Gastrocnemius medialis (tissue), 4 donors: ENCODE data around the gene HYAL1. TPM values are rescaled to one million over a fixed set of nuclear protein-coding genes. Genes with fewer than 3 reads are reported as not detected.

ENCODE experiments used
- ATAC-seq, 2 donors: fragments of 150-250 bp; one replicate each; pipeline ENCODE4 v1.9.1; 2016
- DNase-seq, 2 donors: peaks; one replicate each; pipeline ENCODE4 v3.0.0-alpha.2; 2019
- H3K27ac ChIP-seq, 4 donors: fragments of 200-600 bp; sonication (generic); 1 replicate in 1 of 4; 2 replicates in 3 of 4; pipeline ENCODE4 v1.5.1; 2016 to 2018; ENCODE audit warnings: mild to moderate bottlenecking in 2 of 4, moderate library complexity in 1 of 4
- H3K27me3 ChIP-seq, 3 donors: fragments of 200-600 bp; sonication (generic) in 2 of 3; 1 replicate in 1 of 3; 2 replicates in 2 of 3; pipeline versions ENCODE4 v1.5.1 to v1.6.0; 2016 to 2019; ENCODE audit warnings: mild to moderate bottlenecking in 1 of 3, moderate library complexity in 1 of 3
- H3K36me3 ChIP-seq, 2 donors: fragments of 200-600 bp; sonication (generic) in 1 of 2; one replicate each; pipeline ENCODE4 v1.5.1; 2017 to 2018
- H3K4me1 ChIP-seq, 2 donors: fragments of 200-600 bp; sonication (generic) in 1 of 2; one replicate each; pipeline ENCODE4 v1.5.1; 2016 to 2017; ENCODE audit warnings: mild to moderate bottlenecking in 2 of 2
- H3K4me3 ChIP-seq, 4 donors: fragments of 200-600 bp; sonication (generic) in 3 of 4; 1 replicate in 1 of 4; 2 replicates in 3 of 4; pipeline ENCODE4 v1.5.1; 2016 to 2019; ENCODE audit warnings: mild to moderate bottlenecking in 2 of 4
- H3K9me3 ChIP-seq, 3 donors: fragments of 200-600 bp; sonication (generic) in 2 of 3; 1 replicate in 1 of 3; 2 replicates in 2 of 3; pipeline ENCODE4 v1.5.1; 2016 to 2019
- POLR2A ChIP-seq, 2 donors: fragments of 450-650 bp; IDR thresholded peaks; one replicate each; pipeline ENCODE4 v1.6.1; 2017; ENCODE audit warnings: antibody characterized with exemption in 2 of 2, mild to moderate bottlenecking in 2 of 2, moderate library complexity in 2 of 2
- in situ Hi-C, 4 donors: fragments of 200-750 bp; cut with MboI; loops; one replicate each; pipeline versions ENCODE4 v1.15.0 to v1.8.0; 2017; ENCODE audit warnings: low sequenced_read_pairs in 4 of 4
- intact Hi-C: fragments of 100-400 bp; cut with DNase I; formaldehyde crosslinking; loops from one replicate; pipeline ENCODE4 v1.15.1; 2023; ENCODE audit warnings: low total_unique reads
- total RNA-seq, 4 donors: library from RNA; depleted of rRNA; stranded (reverse); fragments of >200 nt; gene quantifications; one replicate each; pipeline versions ENCODE4 v1.1.0 to v1.2.3, GENCODE V29; 2016
- TF ChIP-seq, protein P1 (sequence below), 5 experiments: fragments of 450-650 bp in 3 of 5; fragments of 200-600 bp in 2 of 5; sonication (generic) in 2 of 5; IDR thresholded peaks in 4 of 5; conservative IDR thresholded peaks in 1 of 5; 1 replicate in 4 of 5; 2 replicates in 1 of 5; pipeline ENCODE4 v1.5.1; 2016 to 2019; ENCODE audit warnings: antibody characterized with exemption in 5 of 5, mild to moderate bottlenecking in 3 of 5, moderate library complexity in 3 of 5

Gene HYAL1
- total RNA-seq, 4 donors from 2014 or later: 3.6 to 14.6 (median 9.1) TPM

DNA sequence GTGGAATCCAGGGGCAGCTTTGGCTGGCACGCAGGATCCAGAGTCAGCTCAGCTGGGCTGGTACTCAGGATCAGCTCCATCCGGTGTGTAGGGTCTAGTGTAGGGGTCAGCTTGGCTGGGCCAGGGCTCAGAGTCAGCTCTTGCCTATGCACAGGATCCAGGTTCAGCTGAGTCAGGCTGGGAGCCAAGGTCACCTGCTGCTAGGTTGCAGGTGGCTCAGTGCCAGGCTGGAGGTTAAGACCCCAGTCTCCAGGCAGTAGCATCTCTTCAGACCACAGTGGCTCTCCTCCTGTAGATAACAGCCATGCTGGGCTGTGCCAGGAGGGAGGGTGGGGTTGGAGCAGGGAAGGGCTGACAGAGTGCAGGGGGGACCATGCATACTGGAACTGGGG, 6.0 kb downstream of the HYAL1 start:
- Histone ChIP-seq H3K27me3 (no peaks in the 10 kb centered on the region), H3K36me3 (peaks cover 0 to 5% of the 10 kb centered on the region in 2 donors), H3K9me3 (no peaks in the 10 kb centered on the region), H3K4me1 (peaks cover 34 to 46% of the 10 kb centered on the region in 2 donors), H3K27ac (no peak overlapping the region), H3K4me3 (no peak overlapping the region)
- in situ Hi-C loops (loop anchor here in 1 of 4 donors (25.0 kb wide), 1 partner anchor 360 kb away; the partner anchor contains the start of genes MON1A and RBM6), intact Hi-C loops (no loop called here)
- TF ChIP-seq POLR2A (IDR thresholded peaks at IDR 0.05): no peak
- TF ChIP-seq, protein P1, sequence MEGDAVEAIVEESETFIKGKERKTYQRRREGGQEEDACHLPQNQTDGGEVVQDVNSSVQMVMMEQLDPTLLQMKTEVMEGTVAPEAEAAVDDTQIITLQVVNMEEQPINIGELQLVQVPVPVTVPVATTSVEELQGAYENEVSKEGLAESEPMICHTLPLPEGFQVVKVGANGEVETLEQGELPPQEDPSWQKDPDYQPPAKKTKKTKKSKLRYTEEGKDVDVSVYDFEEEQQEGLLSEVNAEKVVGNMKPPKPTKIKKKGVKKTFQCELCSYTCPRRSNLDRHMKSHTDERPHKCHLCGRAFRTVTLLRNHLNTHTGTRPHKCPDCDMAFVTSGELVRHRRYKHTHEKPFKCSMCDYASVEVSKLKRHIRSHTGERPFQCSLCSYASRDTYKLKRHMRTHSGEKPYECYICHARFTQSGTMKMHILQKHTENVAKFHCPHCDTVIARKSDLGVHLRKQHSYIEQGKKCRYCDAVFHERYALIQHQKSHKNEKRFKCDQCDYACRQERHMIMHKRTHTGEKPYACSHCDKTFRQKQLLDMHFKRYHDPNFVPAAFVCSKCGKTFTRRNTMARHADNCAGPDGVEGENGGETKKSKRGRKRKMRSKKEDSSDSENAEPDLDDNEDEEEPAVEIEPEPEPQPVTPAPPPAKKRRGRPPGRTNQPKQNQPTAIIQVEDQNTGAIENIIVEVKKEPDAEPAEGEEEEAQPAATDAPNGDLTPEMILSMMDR (IDR thresholded peaks at IDR 0.05 in 4 of 5, conservative IDR thresholded peaks at IDR 0.05 in 1 of 5): no peak
- DNase-seq: no peak
- ATAC-seq: no peak

- ATAC-seq: no peak
- no peaks in the 10 kb centered on the region for H3K9me3 ChIP-seq
- H3K4me1 ChIP-seq: peaks cover 34 to 40% of the 10 kb centered on the region in 2 donors
- H3K36me3 ChIP-seq: peaks cover 0 to 5% of the 10 kb centered on the region in 2 donors
- no peaks in the 10 kb centered on the region for H3K27me3 ChIP-seq
- in situ Hi-C loops (loop anchor here in 1 of 4 donors (25.0 kb wide), 1 partner anchor 360 kb away; the partner anchor contains the start of genes MON1A and RBM6), intact Hi-C loops (no loop called here)
- no peak overlapping the region for H3K4me3 ChIP-seq
- H3K27ac ChIP-seq: no peak overlapping the region
- TF ChIP-seq POLR2A (IDR thresholded peaks at IDR 0.05): no peak
- TF ChIP-seq, protein P1 (IDR thresholded peaks at IDR 0.05 in 4 of 5, conservative IDR thresholded peaks at IDR 0.05 in 1 of 5): no peak
- DNase-seq: no peak
These were observed 6.5 kb downstream of the HYAL1 start for GRCh38 chr3:50296721-50297383.

DNA sequence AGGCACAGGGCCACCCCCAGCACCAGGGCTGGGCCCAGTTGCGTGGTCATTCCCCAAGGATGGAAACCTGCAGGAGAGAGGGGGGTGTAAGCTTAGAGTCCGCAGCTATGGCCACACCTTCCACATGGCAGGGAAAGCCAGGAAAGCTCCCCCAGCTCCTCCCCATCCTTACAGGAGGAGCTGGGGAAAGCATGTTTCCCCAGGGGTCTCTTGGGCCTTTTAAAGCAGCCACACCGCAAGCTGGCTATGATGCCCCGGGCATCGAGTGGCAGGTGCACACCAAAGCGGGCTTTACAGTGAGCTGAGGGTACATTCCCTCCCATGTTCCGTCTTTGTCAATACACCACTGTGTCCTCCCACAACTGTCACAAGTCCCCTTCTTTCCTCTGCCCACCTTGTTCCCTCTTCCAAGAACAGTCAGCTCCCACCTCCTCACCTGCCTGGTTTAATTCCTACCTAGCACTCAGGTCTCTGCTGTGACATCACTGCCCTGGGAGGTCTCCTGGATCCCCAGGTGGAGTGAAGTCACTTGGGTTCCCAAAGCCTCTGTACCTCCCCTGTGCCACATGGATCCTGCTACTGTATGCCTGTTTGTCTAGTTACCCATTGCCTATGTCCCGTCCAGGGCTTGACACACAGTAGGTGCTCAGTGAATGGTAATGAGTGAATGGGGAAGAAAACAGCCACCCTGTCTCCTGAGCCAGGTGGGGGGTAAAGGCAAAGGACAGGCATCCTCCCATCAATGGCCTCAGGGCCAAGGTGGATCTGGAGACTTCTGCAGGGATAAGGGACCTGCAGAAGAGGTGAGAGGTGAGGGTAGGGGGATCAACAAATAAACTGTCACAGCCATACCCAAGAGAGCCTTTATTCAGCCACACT, 7.6 kb downstream of the HYAL1 start:
- peaks cover 0 to 5% of the 10 kb centered on the region in 2 donors for H3K36me3 ChIP-seq
- H3K27me3 ChIP-seq: no peaks in the 10 kb centered on the region
- H3K4me3 ChIP-seq: no peak overlapping the region
- no peaks in the 10 kb centered on the region for H3K9me3 ChIP-seq
- no peak for TF ChIP-seq POLR2A (IDR thresholded peaks at IDR 0.05)
- TF ChIP-seq, protein P1 (IDR thresholded peaks at IDR 0.05 in 4 of 5, conservative IDR thresholded peaks at IDR 0.05 in 1 of 5): no peak
- peaks cover 36 to 42% of the 10 kb centered on the region in 2 donors for H3K4me1 ChIP-seq
- no peak overlapping the region for H3K27ac ChIP-seq
- intact Hi-C loops: no loop called here
- in situ Hi-C loops: loop anchor here in 1 of 4 donors (25.0 kb wide), 1 partner anchor 358 kb away; the partner anchor contains the start of genes MON1A and RBM6
- DNase-seq: no peak
- ATAC-seq: no peak

DNA sequence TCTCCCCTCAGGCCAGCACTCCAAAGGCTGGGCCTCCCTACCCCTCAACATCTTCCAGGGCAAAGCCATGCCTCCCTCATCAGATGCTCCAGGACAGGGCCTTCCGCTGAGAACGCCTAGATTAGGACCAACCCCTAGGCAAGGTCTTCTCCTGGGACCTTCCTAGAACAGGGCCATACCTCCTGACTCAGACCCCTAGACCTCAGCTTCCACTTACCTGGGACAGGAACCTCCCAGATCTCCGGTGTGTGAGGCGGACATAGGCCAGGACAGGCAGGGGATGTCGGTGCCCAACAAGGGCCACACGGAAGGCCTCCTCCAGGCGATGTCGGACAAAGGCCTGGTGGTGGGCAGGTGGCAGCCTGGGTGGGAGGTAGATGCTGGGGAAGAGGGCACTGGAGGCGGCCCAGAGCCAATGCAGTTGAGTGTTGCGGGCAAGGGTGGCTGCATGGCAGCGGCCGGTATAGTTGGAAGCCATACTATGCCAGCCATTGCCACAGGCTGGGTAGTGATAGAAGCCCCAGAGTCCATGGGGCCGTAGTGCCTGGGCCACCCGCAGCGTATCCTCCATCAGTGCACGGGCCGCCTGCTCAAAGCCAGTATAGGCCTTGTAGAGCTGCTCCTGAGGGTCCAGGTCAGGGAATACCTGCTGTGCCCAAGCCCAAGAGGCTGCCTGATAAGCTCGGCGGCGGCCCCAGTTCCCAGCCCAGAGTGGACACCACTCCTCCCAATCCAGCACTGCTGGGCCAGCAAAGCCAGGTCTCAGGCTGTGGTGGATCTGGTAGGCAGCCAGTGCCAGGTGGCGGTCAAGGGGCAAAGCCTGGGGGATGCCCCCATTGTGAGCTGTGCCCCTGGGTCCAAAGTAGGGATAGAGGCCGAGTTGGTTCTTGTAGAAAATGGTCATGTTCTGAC, 8.6 kb downstream of the HYAL1 start:
- peaks cover 0 to 15% of the 10 kb centered on the region in 2 donors for H3K36me3 ChIP-seq
- intact Hi-C loops (no loop called here), in situ Hi-C loops (loop anchor here in 1 of 4 donors (25.0 kb wide), 1 partner anchor 357 kb away; the partner anchor contains the start of genes MON1A and RBM6)
- H3K4me1 ChIP-seq: peaks cover 28 to 36% of the 10 kb centered on the region in 2 donors
- no peaks in the 10 kb centered on the region for H3K9me3 ChIP-seq
- H3K4me3 ChIP-seq: no peak overlapping the region
- H3K27ac ChIP-seq: peak overlapping the region in 1 of 4 donors; percentile 97
- H3K27me3 ChIP-seq: no peaks in the 10 kb centered on the region
- no peak for TF ChIP-seq POLR2A (IDR thresholded peaks at IDR 0.05)
- TF ChIP-seq, protein P1 (IDR thresholded peaks at IDR 0.05 in 4 of 5, conservative IDR thresholded peaks at IDR 0.05 in 1 of 5): no peak
- ATAC-seq: no peak
- no peak for DNase-seq
